Limb (tissue), 2 donors: ENCODE data around the gene ILF3.

Source experiments
- DNase-seq, 2 donors: peaks; one replicate each; pipeline ENCODE4 v3.0.0-alpha.2; 2016; ENCODE audit errors: extremely low spot score in 2 of 2

Gene ILF3

DNA sequence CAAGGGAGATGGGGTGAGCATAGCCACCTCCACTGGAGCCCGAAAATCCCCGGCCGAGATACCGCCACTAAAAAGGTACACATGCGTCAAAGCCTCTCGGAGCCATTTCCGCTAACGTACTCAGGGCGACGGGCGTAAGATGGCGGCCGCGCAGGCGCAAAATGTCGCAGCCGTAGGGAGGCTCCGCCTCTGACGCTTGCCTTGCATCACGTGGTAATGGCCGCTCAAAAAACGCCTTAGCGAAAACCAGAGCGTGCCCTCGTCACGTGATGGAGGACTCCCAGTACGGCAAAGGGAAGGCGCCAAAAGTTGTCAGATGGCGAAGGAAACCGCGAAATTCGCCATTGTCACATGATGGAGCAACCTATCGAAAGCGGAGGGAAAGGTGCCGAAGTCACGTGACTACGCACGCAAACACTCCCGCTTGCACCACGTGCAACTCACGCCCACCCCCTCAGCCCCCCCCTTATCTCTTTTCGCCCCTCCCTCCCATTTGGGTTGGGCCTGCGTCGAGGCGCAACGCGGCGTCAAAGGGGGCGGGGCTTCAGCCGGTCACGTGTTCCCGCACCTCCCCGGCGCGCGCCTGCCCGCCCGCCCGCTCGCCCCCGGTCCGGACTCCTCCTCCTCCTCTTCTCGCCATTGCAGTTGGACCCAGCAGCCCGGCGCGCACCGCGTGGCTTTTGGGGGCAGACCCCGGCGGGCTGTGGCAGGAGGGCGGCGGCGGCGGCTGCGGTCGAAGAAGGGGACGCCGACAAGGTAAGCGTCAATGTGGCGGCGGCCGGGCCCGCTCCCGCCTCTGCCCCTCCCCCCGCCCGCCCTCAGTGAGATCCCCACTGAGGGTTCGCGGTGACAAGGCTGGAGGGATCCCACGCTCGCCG, at the start of gene ILF3:
ILF3 (plus strand) TSS at position 615 of the 878 bp plus-strand sequence. CDS start 16,260 bp downstream, outside the sequence.
- DNase-seq: peak; percentile 99 to 100

DNA sequence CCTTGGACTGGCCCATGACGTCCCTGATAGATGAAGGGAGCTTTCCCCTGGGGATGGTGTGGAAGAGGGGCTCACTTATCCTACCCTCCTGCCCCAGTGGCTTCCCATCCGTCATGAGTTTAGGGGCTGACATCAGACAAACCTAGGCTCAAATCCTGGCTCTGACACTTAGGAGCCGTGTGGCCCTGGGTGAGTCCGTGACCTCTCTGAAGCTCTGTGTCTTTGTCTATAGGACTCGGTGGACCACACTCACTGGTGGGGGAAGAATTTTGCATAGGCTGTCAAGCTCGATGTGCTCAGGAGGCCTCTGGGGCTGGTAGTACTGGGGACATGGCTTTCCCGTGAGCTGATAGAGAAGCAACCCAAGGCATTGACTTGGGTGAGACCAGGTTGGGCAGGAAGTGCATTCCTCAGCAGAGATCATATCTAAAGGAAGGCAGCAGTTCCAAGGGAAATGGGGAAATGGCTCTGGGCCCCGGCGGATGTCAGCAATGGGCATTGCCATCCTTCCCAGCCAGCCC, 49.6 kb upstream of the ILF3 start:
- no peak for DNase-seq

DNA sequence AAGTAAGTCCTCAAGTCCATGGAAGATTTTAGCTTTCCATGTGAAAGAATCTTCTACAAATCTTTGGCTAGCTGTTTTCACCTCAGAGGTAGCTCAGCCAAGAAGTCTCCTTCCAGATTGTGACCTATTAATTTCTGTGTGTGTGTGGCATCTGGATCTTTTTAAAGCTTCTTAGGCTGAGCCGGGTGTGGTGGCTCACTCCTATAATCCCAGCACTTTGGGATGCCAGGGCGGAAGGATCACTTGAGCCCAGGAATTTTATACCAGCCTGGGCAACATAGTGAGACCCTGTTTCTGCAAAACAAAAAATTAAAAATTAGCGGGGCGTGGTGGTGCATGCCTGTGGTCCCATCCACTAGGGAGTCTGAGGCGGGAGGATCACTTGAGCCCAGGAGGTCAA, 42.2 kb upstream of the ILF3 start:
- DNase-seq: no peak

DNA sequence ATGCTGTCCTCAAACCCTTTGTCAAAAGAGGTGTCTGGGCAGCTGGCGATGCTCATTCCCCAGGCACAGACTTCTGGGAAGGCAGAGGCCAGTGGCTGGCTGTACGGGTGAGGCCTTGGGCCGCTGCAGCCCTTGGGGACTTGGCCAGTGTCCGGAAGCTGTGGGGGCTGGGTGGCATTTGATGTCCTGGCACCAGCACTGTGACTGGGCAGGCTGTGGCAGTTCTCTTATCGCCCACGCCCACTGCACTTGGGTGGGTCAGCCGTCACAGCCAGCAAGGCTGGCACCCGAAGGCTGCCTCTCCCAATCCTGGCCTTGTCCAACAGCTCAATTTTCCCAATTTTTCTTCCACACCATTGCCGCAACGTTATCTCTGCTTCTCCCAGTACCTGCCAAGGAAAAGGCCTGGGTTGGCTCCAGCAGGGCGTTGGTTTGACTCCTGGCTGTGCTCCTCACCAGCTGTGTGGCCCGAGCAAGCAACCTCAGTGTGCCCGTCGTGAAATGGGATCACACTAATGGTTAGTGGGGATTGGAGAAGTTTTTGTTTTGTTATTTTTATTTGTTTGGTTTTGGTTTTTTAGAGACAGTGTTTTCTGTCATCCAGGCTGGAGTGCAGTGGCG, 41.5 kb upstream of the ILF3 start:
- no peak for DNase-seq

DNA sequence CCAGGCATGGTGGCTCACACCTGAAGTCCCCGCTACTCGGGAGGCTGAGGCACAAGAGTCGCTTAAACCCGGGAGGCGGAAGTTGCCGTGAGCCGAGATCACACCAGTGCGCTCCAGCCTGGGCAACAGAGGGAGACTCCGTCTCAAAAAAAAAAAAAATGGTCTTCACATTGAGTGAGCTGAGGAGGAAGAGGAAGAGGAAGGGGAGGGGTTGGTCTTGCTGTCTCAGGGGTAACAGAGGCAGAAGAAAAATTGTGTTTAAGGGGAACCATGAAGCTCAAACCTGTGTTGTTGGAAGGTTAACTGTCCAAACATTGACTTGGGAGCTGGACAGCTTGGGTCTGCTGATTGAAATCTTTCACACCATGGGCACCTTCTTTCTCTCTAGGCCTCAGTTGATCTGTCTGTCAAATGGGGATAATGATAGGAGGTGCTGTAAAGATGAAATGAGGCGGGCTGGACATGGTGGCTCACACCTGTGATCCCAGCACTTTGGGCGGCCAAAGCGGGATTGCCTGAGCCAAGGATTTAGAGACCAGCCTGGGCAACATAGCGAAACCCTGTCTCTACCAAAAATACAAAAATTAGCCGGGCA, 38.6 kb upstream of the ILF3 start:
- no peak for DNase-seq

DNA sequence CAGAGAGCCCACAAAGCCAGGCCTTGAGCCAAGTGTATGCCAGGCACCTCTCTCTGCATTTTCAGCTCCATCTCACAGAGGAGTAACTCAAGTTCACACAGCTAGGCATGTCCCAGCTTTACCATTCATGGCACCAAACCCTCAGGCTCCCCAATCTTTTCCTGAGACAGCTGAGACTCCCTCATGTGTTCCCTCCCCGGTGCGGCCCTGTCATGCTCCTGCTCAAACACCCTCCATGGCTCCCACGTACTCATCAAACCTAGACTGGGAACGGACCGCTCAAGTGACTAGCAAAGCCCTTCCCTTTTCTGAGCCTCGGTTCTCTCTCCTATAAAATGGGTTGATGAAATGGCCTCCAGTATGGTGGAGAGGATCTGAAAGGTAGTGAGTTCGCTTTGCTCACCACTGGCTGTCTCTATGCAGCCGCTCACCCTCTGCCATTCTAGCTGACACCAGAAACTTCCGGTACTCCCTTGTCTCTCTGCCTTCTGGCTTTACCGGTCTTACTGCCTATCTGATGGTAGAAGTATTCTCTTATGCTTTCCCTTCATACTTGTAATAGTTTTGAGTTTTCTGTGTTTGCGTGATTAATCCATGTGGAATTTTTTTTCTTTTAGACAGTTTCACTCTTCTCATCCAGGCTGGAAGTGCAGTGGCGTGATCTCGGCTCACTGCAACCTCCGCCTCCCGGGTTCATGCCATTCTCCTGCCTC, 36.6 kb upstream of the ILF3 start:
- no peak for DNase-seq

DNA sequence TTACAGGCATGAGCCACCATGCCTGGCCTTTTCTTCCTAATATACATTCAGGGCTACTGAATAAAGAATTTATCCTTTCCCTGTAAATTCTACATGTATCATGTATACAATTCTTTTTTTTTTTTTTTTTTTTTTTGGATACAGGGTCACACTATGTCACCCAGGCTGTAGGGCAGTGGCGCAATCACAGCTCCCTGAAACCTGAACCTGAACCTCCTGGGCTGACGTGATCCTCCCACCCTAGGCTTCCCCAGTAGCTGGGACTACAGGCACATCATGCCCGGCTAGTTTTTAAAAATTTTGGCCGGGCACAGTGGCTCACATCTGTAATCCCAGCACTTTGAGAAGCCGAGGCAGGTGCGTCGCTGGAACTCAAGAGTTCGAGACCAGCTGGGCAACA, 35.3 kb upstream of the ILF3 start:
- no peak for DNase-seq

DNA sequence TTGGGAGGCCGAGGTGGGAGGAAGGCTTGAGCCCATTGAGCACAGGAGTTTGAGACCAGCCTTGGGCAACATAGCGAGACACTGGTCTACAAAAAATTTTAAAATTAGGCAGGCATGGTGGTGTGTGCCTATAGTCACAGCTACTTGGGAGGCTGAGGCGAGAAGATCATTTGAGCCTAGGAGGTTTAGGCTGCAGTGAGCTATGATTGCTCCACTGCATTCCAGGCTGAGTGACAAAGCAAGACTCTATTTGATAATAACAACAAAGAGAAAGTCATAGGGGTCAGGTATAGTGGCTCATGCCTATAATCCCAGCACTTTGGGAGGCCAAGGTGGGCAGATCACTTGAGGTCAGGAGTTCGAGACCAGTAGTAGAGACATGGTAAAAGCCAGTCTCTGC, 33.4 kb upstream of the ILF3 start:
- DNase-seq: no peak

DNA sequence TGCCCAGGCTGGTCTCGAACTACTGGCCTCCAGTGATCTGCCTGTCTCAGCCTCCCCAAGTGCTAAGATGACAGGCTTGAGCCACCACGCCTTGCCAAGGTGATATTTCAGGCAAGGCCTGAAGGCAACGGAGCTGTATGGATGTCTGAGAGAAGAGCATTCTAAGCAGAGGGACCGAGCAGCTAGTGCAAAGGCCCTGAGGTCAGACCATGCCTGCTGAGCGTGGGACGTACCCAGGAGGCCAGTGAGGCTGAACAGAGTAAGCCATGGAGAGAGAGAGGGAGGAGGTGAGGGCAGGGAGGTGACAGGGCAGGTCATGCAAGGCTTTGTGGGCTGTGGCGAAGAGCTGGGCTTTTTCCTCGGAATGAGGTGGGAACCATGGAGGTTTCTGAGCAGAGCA, 32.2 kb upstream of the ILF3 start:
- DNase-seq: no peak

DNA sequence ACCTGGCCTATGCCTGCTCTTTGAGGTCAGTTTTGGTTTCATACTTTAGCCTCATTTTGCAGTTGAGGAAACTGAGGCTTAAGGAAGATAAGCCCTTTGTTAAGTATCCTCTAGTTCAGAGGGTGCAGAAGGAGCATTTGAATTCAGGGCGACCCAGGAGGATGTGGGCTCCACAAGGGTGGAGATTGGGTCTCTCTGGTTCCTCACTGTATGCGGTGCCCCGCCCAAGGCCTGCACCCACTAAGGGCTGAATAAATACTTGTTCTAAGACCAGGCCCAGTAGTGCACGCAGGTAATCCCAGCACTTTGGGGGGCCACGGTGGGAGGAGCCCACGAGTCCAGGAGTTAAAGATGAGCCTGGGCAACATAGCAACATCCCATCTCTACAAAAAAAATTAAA, 29.6 kb upstream of the ILF3 start:
- DNase-seq: no peak

DNA sequence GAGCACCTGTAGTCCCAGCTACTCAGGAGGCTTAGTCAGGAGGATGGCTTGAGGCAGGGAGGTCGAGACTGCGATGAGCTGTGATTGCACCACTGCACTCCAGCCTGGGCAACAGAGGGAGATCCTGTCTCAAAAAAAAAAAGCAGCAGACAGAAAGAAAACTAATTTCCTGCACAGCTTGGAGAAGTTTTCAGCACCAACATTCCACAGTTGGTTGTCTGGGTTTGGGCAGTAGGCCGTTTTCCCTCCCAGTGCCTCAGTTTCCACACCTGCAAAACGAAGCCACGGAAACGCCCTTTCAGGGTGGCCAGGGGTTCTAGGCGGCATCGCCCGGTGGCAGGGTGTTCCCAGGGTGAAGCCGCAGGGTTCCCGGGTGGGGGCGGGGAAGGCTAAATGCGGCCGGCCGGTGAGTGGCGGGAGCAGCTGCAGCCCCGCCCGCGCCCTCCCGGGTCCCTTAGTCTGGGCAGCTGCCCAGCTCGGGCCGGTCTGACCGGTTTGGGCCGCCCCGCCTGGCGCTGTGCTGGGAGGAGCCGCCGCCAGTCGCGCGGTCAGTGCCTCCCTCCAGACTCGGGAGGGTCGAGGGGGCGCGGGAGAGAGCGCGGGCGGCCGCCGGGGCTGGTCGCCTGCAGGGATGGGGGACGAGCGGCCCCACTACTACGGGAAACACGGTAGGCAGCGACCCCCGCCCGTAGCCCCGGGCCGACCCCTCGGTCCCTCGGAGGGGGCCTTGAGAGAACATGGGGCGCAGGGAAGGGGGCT, 29.0 kb upstream of the ILF3 start, which contains the start of gene SLC44A2:
SLC44A2 (plus strand) TSS at position 551 of the 759 bp plus-strand sequence; CDS start at position 632, 81 bp downstream.
- peak; percentile 77 to 87 for DNase-seq

DNA sequence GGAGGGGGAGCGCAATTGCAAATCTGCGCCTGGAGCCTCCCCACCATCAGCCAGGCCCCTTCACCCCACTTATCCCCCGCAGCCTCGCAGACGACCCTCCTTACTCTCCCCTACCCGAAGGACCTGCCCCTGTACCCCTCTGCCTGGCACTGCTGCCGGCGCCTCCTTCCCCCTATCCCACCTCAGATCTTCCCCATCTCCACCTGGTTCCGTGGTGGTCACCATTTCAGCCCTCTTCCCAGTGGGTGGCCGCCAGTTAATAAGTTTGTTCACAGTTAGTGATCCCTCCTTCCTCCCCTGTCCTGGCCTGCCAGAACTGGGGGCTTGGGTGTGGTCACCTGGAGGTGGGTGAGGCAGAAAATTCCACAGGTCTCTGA, 28.4 kb upstream of the ILF3 start:
- DNase-seq: no peak

DNA sequence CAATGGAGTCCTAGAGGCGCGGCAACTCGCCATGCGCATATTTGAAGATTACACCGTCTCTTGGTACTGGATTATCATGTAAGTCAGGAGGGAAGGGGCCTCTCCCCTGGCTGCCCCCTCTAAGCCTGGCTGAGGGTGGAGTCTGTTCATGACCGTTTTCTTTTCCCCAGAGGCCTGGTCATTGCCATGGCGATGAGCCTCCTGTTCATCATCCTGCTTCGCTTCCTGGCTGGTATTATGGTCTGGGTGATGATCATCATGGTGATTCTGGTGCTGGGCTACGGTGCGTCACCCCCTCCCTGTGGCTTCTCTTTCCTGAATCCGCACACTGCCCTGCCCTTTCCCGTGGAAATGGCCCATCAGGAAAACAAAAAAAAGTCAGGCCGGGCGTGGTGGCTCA, 22.3 kb upstream of the ILF3 start:
- DNase-seq: no peak

DNA sequence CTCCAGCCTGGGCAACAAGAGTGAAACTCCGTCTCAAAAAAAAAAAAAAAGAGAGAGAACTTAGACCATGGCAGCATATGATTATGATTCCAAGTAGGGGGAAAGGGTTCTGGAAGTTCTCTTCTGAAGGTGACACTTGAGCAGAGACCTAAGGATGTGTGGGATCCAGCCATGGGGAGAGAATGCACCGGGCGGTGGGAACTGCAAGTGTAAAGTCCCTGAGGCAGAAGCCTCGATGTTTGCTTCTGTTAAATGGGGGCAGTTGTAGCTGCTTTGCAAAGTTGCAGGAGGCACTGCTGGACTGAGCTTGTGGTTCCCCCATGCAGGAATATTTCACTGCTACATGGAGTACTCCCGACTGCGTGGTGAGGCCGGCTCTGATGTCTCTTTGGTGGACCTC, 19.7 kb upstream of the ILF3 start:
- no peak for DNase-seq

DNA sequence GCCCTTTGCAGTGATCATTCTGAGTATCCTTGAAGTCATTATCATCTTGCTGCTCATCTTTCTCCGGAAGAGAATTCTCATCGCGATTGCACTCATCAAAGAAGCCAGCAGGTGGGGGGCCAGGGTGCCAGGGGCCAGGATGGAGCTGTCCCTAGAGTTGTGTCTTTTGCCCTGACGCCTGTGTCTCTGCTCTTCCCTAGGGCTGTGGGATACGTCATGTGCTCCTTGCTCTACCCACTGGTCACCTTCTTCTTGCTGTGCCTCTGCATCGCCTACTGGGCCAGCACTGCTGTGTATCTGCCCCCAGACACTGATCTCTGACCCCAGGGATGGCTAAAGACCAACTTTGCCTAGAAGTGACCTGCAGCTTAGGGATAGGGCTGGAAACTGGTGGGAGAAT, 19.2 kb upstream of the ILF3 start:
- DNase-seq: no peak

DNA sequence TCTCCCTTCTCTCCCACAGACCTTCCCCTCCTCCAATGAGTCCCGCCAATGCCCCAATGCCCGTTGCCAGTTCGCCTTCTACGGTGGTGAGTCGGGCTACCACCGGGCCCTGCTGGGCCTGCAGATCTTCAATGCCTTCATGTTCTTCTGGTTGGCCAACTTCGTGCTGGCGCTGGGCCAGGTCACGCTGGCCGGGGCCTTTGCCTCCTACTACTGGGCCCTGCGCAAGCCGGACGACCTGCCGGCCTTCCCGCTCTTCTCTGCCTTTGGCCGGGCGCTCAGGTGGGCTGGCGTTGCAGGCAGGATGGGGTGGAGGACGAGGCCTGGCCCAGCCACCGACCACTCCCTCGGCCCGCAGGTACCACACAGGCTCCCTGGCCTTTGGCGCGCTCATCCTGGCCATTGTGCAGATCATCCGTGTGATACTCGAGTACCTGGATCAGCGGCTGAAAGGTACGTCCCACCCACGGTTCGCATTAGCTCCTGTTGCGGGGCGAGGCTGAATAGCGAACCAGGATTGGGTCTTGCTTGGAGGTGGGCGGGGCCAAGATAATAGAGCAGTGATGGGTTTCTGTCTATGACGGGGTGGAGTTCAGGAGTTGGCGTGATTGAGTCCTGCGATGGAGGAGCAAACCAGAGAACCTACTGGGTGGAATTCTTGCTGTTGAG, 17.7 kb upstream of the ILF3 start:
- DNase-seq: no peak

DNA sequence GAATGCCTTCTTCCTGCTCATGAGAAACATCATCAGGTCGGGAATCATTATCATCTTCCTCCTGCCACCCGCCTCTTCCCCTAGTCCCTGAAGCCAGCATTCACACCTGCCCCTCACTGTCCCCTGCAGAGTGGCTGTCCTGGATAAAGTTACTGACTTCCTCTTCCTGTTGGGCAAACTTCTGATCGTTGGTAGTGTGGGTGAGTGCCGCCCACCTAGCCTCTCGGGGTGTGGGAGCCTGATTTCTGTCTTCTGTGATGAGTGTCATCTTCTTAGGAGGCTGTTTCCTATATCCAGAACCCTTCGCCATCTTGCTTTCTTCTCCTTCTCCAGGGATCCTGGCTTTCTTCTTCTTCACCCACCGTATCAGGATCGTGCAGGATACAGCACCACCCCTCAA, 16.3 kb upstream of the ILF3 start:
- DNase-seq: no peak

DNA sequence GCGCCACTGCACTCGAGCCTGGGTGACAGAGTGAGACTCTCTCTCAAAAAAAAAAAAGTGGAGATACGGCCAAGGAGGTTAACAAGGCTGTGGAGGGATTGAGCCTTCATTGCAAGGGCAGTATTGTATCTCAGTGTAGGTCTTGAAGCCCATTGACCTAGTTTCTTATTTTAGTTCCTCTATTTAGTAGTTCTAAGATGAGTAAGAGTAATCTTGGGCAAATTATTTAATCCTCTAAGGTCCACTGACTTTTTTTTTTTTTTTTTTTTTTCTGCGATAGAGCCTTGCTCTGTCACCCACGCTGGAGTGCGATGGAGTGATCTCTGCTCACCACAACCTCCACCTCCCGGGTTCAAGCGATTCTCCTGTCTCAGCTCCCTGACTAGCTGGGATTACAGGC, 14.3 kb upstream of the ILF3 start:
- no peak for DNase-seq

DNA sequence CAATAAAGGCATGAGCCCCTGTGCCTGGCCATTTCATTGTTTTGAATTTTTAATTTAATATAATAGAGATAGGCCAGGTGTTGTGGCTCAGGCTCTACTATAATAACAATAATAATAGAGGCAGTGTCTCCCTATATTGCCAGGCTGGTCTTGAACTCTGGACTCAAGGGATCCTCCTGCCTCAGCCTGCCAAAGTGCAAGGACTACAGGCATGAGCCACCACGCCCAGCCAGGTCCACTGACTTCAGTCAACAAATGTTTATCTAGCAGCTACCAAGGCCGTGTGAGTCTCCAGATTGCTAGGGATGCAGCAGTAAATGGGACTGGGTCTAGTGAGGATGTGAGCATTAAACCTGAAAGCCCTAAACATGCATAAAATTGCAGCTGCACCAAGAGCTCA, 13.8 kb upstream of the ILF3 start:
- no peak for DNase-seq

DNA sequence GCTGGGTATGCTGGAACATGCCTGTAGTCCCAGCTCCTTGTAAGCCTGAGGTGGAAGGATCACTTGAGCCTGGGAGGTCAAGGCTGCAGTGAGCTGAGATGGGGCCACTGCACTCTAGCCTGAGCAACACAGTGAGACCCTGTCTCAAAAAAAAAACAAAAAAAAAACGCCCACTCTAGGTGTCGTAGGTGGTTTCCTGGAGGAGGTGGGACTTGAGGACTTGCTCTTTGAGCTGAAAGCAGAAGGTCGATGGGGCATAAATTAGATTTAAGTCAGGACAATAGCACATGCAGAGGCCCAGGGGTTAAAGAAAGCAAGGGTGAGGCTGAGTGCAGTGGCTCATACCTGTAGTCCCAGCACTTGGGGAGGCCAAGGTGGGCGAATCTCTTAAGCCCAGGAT, 12.9 kb upstream of the ILF3 start:
- DNase-seq: no peak
